ENCODE data around the gene TOX3. TPM values are rescaled to one million over a fixed set of nuclear protein-coding genes. Genes with fewer than 3 reads are reported as not detected.

TOX3 gene
- total and polyA plus RNA-seq, 4 donors, result 1.3 to 3.5 (median 2.4) TPM

DNA sequence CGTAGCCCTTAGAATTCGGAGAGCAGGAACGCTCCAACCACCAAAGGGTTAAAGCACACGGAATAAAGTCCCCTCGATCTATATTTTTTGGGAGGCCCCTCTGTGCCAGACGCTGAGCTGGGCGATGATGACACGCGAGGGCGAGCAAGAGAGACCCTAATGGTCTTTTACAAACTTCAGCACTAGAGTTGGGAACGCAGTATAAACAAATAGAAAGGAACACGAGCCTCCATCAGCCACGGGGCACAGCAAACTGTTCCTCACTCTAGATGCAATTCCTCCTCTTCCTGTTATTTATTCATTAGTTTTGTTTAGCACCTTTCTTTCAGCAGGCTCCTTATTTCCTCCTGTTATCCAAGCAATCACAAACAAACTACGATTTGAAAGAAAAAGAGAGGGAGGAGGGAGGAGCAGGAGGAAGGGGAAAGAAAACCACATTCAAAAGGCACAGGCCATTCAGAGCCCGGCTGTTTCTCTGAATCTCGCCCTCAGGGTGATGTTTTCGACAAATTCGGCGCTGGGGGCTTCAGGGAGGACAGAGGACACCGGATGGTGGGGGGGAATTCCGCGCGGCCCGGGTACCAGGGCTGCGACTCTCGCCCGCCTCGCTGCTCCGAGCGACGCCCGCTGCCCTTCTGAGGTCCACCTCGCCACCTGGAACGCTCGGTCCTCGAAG, 1.6 kb downstream of the TOX3 start:
- Histone ChIP-seq H3K4me3 (ENCODE audit: low read depth in 1 of 3, low read length in 3 of 3) (peak overlapping the region; percentile 47 to 94 (median 84)), H3K9me3 (ENCODE audit: control insufficient read depth in 4 of 4, low read length in 3 of 4) (no peaks in the 10 kb centered on the region), H3K4me1 (ENCODE audit: control insufficient read depth in 4 of 4, insufficient read depth in 4 of 4, low read length in 3 of 4) (peaks cover 7 to 30% (median 22%) of the 10 kb centered on the region in 4 donors), H3K27ac (ENCODE audit: low read depth in 1 of 2, low read length in 2 of 2) (peak overlapping the region; percentile 28 to 68), H3K9ac (ENCODE audit: low read depth in 1 of 2, low read length in 2 of 2) (peak overlapping the region; percentile 33 to 68), H3K36me3 (ENCODE audit: control insufficient read depth in 4 of 4, insufficient read depth in 3 of 4, low read depth in 1 of 4, low read length in 3 of 4) (peaks cover 0 to 3% (median 0%) of the 10 kb centered on the region in 4 donors), H3K27me3 (ENCODE audit: control insufficient read depth in 4 of 4, insufficient read depth in 4 of 4, low read length in 3 of 4) (no peaks in the 10 kb centered on the region)
- WGBS, result 2% methylated on average over 36 of the region's 36 CpGs
- no peak for DNase-seq (ENCODE audit: low spot score)
- peak; percentile 8 for TF ChIP-seq FOXA2 (IDR thresholded peaks at IDR 0.05)
- no peak for TF ChIP-seq EGR1 (IDR thresholded peaks at IDR 0.05; ENCODE audit: low read depth in 2 of 2)
- TF ChIP-seq, protein P1, sequence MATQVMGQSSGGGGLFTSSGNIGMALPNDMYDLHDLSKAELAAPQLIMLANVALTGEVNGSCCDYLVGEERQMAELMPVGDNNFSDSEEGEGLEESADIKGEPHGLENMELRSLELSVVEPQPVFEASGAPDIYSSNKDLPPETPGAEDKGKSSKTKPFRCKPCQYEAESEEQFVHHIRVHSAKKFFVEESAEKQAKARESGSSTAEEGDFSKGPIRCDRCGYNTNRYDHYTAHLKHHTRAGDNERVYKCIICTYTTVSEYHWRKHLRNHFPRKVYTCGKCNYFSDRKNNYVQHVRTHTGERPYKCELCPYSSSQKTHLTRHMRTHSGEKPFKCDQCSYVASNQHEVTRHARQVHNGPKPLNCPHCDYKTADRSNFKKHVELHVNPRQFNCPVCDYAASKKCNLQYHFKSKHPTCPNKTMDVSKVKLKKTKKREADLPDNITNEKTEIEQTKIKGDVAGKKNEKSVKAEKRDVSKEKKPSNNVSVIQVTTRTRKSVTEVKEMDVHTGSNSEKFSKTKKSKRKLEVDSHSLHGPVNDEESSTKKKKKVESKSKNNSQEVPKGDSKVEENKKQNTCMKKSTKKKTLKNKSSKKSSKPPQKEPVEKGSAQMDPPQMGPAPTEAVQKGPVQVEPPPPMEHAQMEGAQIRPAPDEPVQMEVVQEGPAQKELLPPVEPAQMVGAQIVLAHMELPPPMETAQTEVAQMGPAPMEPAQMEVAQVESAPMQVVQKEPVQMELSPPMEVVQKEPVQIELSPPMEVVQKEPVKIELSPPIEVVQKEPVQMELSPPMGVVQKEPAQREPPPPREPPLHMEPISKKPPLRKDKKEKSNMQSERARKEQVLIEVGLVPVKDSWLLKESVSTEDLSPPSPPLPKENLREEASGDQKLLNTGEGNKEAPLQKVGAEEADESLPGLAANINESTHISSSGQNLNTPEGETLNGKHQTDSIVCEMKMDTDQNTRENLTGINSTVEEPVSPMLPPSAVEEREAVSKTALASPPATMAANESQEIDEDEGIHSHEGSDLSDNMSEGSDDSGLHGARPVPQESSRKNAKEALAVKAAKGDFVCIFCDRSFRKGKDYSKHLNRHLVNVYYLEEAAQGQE (IDR thresholded peaks at IDR 0.05), result peak; percentile 96
- TF ChIP-seq YY1 (IDR thresholded peaks at IDR 0.05), result peak; percentile 12

GRCh38 chr16:52544703-52545102, 2.2 kb downstream of the TOX3 start:
- DNase-seq (ENCODE audit: low spot score), result no peak
- peak overlapping the region; percentile 28 to 58 for H3K27ac ChIP-seq (ENCODE audit: low read depth in 1 of 2, low read length in 2 of 2)
- peaks cover 0 to 3% (median 0%) of the 10 kb centered on the region in 4 donors for H3K36me3 ChIP-seq (ENCODE audit: control insufficient read depth in 4 of 4, insufficient read depth in 3 of 4, low read depth in 1 of 4, low read length in 3 of 4)
- H3K4me1 ChIP-seq (ENCODE audit: control insufficient read depth in 4 of 4, insufficient read depth in 4 of 4, low read length in 3 of 4), result peaks cover 7 to 30% (median 22%) of the 10 kb centered on the region in 4 donors
- H3K9me3 ChIP-seq (ENCODE audit: control insufficient read depth in 4 of 4, low read length in 3 of 4), result no peaks in the 10 kb centered on the region
- TF ChIP-seq YY1 (IDR thresholded peaks at IDR 0.05), result peak; percentile 6
- TF ChIP-seq NR2F2 (IDR thresholded peaks at IDR 0.05), result no peak
- TF ChIP-seq, protein P1 (IDR thresholded peaks at IDR 0.05), result no peak
- TF ChIP-seq FOXA1 (IDR thresholded peaks at IDR 0.05), result no peak
- H3K27me3 ChIP-seq (ENCODE audit: control insufficient read depth in 4 of 4, insufficient read depth in 4 of 4, low read length in 3 of 4), result no peaks in the 10 kb centered on the region
- peak overlapping the region; percentile 49 to 94 (median 84) for H3K4me3 ChIP-seq (ENCODE audit: low read depth in 1 of 3, low read length in 3 of 3)
- WGBS, result 8% methylated on average over 2 of the region's 2 CpGs
- H3K9ac ChIP-seq (ENCODE audit: low read depth in 1 of 2, low read length in 2 of 2), result peak overlapping the region; percentile 18 to 68

DNA sequence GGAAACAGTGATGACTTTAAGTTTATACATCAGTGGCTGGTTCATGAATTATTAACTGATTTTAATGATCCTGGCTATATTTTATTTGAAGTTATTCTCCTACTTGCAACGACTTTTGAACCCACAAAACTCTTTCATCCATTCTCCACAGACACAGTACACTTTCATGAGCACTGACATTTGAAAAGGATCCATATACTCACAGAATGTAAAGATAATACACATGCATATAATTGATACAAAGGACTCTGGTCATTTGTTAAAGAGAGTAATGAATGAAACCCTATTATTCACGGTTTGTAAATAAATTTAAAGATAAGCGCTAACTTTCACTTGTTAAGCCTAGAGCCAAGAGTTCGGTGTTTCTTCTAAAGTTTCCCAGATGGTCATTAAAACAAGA, 3.3 kb downstream of the TOX3 start:
- peak overlapping the region in 1 of 3 donors; percentile 29 for H3K4me3 ChIP-seq (ENCODE audit: low read depth in 1 of 3, low read length in 3 of 3)
- no peak overlapping the region for H3K27ac ChIP-seq (ENCODE audit: low read depth in 1 of 2, low read length in 2 of 2)
- H3K9me3 ChIP-seq (ENCODE audit: control insufficient read depth in 4 of 4, low read length in 3 of 4), result no peaks in the 10 kb centered on the region
- TF ChIP-seq HNF4A (conservative IDR thresholded peaks at IDR 0.05) (peak; percentile 40 to 45), RAD21 (IDR thresholded peaks at IDR 0.05) (peak; percentile 15 to 27), SP1 (IDR thresholded peaks at IDR 0.05) (no peak), RXRA (IDR thresholded peaks at IDR 0.05) (peak in 1 of 2 donors; percentile 28)
- 19% methylated on average over 4 of the region's 4 CpGs for WGBS
- H3K4me1 ChIP-seq (ENCODE audit: control insufficient read depth in 4 of 4, insufficient read depth in 4 of 4, low read length in 3 of 4), result peaks cover 7 to 30% (median 22%) of the 10 kb centered on the region in 4 donors
- DNase-seq (ENCODE audit: low spot score), result no peak
- peaks cover 0 to 6% (median 0%) of the 10 kb centered on the region in 4 donors for H3K36me3 ChIP-seq (ENCODE audit: control insufficient read depth in 4 of 4, insufficient read depth in 3 of 4, low read depth in 1 of 4, low read length in 3 of 4)
- peak overlapping the region in 1 of 2 donors; percentile 68 for H3K9ac ChIP-seq (ENCODE audit: low read depth in 1 of 2, low read length in 2 of 2)
- H3K27me3 ChIP-seq (ENCODE audit: control insufficient read depth in 4 of 4, insufficient read depth in 4 of 4, low read length in 3 of 4), result no peaks in the 10 kb centered on the region

Data from liver (tissue), 9 donors.